ENCODE measurements around the gene LSM5.
A peak's percentile ranks its signal among the peaks of the same experiment; 100 is the strongest.
"Not testable (repeated sequence)": the region's sequence is repeated elsewhere in the genome, so short reads cannot be mapped to it uniquely, and the experiment has no call there.

LSM5 gene

GRCh38 chr7:32489788-32490126 is 423 bp downstream of the LSM5 start:
- peak overlapping the region; percentile 88 for H3K9ac ChIP-seq
- peak overlapping the region; percentile 92 for H3K4me3 ChIP-seq
- peaks cover 29% of the 10 kb centered on the region for H3K4me1 ChIP-seq
- peak overlapping the region; percentile 87 for H3K27ac ChIP-seq
- TF ChIP-seq Cebpa-rat (IDR thresholded peaks at IDR 0.05), result no peak
- H3K9me3 ChIP-seq, result no peaks in the 10 kb centered on the region
- no peaks in the 10 kb centered on the region for H3K27me3 ChIP-seq
- peak overlapping the region; percentile 86 for H3K4me2 ChIP-seq
- H4K20me1 ChIP-seq, result no peaks in the 10 kb centered on the region
- H3K36me3 ChIP-seq, result peaks cover 41% of the 10 kb centered on the region

GRCh38 chr7:32481921-32482320 is 8.3 kb downstream of the LSM5 start:
- no peak overlapping the region for H3K4me2 ChIP-seq
- peaks cover 25% of the 10 kb centered on the region for H3K36me3 ChIP-seq
- no peaks in the 10 kb centered on the region for H4K20me1 ChIP-seq
- no peaks in the 10 kb centered on the region for H3K27me3 ChIP-seq
- H3K9me3 ChIP-seq, result no peaks in the 10 kb centered on the region
- 0 out of 2 replicates have a peak, but pooled peaks cover 5% of the 10 kb centered on the region for H3K4me1 ChIP-seq
- H3K9ac ChIP-seq, result no peak overlapping the region
- no peak for TF ChIP-seq Cebpa-rat (IDR thresholded peaks at IDR 0.05)
- no peak overlapping the region for H3K4me3 ChIP-seq
- no peak overlapping the region for H3K27ac ChIP-seq

GRCh38 chr7:32481176-32481575 is 9.0 kb downstream of the LSM5 start:
- Histone ChIP-seq H3K9ac (no peak overlapping the region), H3K36me3 (peaks cover 18% of the 10 kb centered on the region; the same call in 1 of the 2 replicates), H3K27ac (no peak overlapping the region), H3K4me1 (0 out of 2 replicates have a peak, but pooled peaks cover 5% of the 10 kb centered on the region), H3K9me3 (no peaks in the 10 kb centered on the region), H3K4me2 (no peak overlapping the region), H4K20me1 (no peaks in the 10 kb centered on the region), H3K27me3 (no peaks in the 10 kb centered on the region), H3K4me3 (no peak overlapping the region)
- TF ChIP-seq Cebpa-rat (IDR thresholded peaks at IDR 0.05), result no peak

- H3K27ac ChIP-seq, result no peak overlapping the region
- no peak overlapping the region for H3K9ac ChIP-seq
- no peaks in the 10 kb centered on the region for H3K9me3 ChIP-seq
- H3K36me3 ChIP-seq, result peaks cover 4% of the 10 kb centered on the region; the same call in 1 of the 2 replicates
- H3K4me2 ChIP-seq, result no peak overlapping the region
- no peaks in the 10 kb centered on the region for H3K27me3 ChIP-seq
- 0 out of 2 replicates have a peak, but pooled peaks cover 5% of the 10 kb centered on the region for H3K4me1 ChIP-seq
- no peak for TF ChIP-seq Cebpa-rat (IDR thresholded peaks at IDR 0.05)
- no peak overlapping the region for H3K4me3 ChIP-seq
- no peaks in the 10 kb centered on the region for H4K20me1 ChIP-seq
Measured at GRCh38 chr7:32479574-32480200, 10.5 kb downstream of the LSM5 start.

GRCh38 chr7:32477649-32477980 is 12.6 kb downstream of the LSM5 start:
- Histone ChIP-seq H3K4me1 (peaks cover 13% of the 10 kb centered on the region), H3K36me3 (no peaks in the 10 kb centered on the region), H4K20me1 (no peaks in the 10 kb centered on the region), H3K9ac (no peak overlapping the region), H3K27ac (no peak overlapping the region), H3K4me3 (no peak overlapping the region), H3K9me3 (no peaks in the 10 kb centered on the region), H3K4me2 (no peak overlapping the region), H3K27me3 (no peaks in the 10 kb centered on the region)
- TF ChIP-seq Cebpa-rat (IDR thresholded peaks at IDR 0.05), result no peak

- Histone ChIP-seq H3K27ac (no peak overlapping the region), H3K9me3 (no peaks in the 10 kb centered on the region), H4K20me1 (no peaks in the 10 kb centered on the region), H3K4me2 (no peak overlapping the region), H3K4me3 (no peak overlapping the region), H3K9ac (no peak overlapping the region), H3K4me1 (peaks cover 13% of the 10 kb centered on the region), H3K36me3 (no peaks in the 10 kb centered on the region), H3K27me3 (no peaks in the 10 kb centered on the region)
- TF ChIP-seq Cebpa-rat (IDR thresholded peaks at IDR 0.05), result no peak
Measured at GRCh38 chr7:32476816-32477648, 13.1 kb downstream of the LSM5 start.

- H3K4me2 ChIP-seq, result no peak overlapping the region
- no peak for TF ChIP-seq Cebpa-rat (IDR thresholded peaks at IDR 0.05)
- no peak overlapping the region for H3K4me3 ChIP-seq
Measured at GRCh38 chr7:32474008-32474407, 16.2 kb downstream of the LSM5 start.

GRCh38 chr7:32472015-32472414 is 18.2 kb downstream of the LSM5 start:
- Histone ChIP-seq H4K20me1 (no peaks in the 10 kb centered on the region), H3K4me2 (no peak overlapping the region), H3K4me1 (peaks cover 9% of the 10 kb centered on the region), H3K9ac (no peak overlapping the region), H3K4me3 (no peak overlapping the region), H3K27ac (no peak overlapping the region), H3K36me3 (no peaks in the 10 kb centered on the region), H3K27me3 (no peaks in the 10 kb centered on the region), H3K9me3 (no peaks in the 10 kb centered on the region)
- no peak for TF ChIP-seq Cebpa-rat (IDR thresholded peaks at IDR 0.05)

More at GRCh38 chr7:32474008-32474407, 16.2 kb downstream of the LSM5 start:
- Histone ChIP-seq H4K20me1 (no peaks in the 10 kb centered on the region), H3K4me1 (peaks cover 9% of the 10 kb centered on the region), H3K27me3 (no peaks in the 10 kb centered on the region), H3K36me3 (no peaks in the 10 kb centered on the region), H3K9ac (no peak overlapping the region), H3K27ac (no peak overlapping the region), H3K9me3 (no peaks in the 10 kb centered on the region)

GRCh38 chr7:32470871-32471270 is 19.3 kb downstream of the LSM5 start:
- no peak for TF ChIP-seq Cebpa-rat (IDR thresholded peaks at IDR 0.05)
- no peaks in the 10 kb centered on the region for H4K20me1 ChIP-seq
- no peak overlapping the region for H3K9ac ChIP-seq
- no peak overlapping the region for H3K4me3 ChIP-seq
- H3K4me2 ChIP-seq, result no peak overlapping the region
- H3K27me3 ChIP-seq, result no peaks in the 10 kb centered on the region
- H3K27ac ChIP-seq, result no peak overlapping the region
- H3K9me3 ChIP-seq, result no peaks in the 10 kb centered on the region
- H3K4me1 ChIP-seq, result peaks cover 9% of the 10 kb centered on the region
- no peaks in the 10 kb centered on the region for H3K36me3 ChIP-seq

- H3K27me3 ChIP-seq, H3K4me1 ChIP-seq, H3K36me3 ChIP-seq, H3K4me3 ChIP-seq, H3K4me2 ChIP-seq, H3K9ac ChIP-seq, H3K27ac ChIP-seq, H3K9me3 ChIP-seq, H4K20me1 ChIP-seq: not testable (repeated sequence)
Measured at GRCh38 chr7:32470004-32470403, 20.2 kb downstream of the LSM5 start.

- H3K27me3 ChIP-seq, H3K4me2 ChIP-seq, H4K20me1 ChIP-seq, H3K27ac ChIP-seq, H3K36me3 ChIP-seq, H3K9ac ChIP-seq, H3K4me3 ChIP-seq, H3K4me1 ChIP-seq, H3K9me3 ChIP-seq: not testable (repeated sequence)
Measured at GRCh38 chr7:32464641-32465416, 25.4 kb downstream of the LSM5 start.
